Measurements from ENCODE around the gene ZDHHC8.

The ZDHHC8 gene

GRCh38 chr22:20128619-20128901 lies 3.0 kb upstream of the ZDHHC8 start:
- no peaks in the 10 kb centered on the region for H3K27me3 ChIP-seq (replicated peaks; ENCODE audit: control insufficient read depth, insufficient read depth, low read length)
- H3K9ac ChIP-seq (ENCODE audit: low read length) = no peak overlapping the region
- H3K9me3 ChIP-seq (ENCODE audit: control insufficient read depth, low read length) = no peaks in the 10 kb centered on the region
- peaks cover 32% of the 10 kb centered on the region for H3K36me3 ChIP-seq (ENCODE audit: control insufficient read depth, insufficient read depth, low read length, severe bottlenecking)
- no peak overlapping the region for H3K4me3 ChIP-seq (ENCODE audit: low read length)
- DNase-seq (ENCODE audit: low read depth) = no peak
- peaks cover 13% of the 10 kb centered on the region for H3K4me1 ChIP-seq (ENCODE audit: control insufficient read depth, insufficient read depth, low read length)

GRCh38 chr22:20128902-20129746 lies 2.5 kb upstream of the ZDHHC8 start:
- Histone ChIP-seq H3K27me3 (replicated peaks; ENCODE audit: control insufficient read depth, insufficient read depth, low read length) (no peaks in the 10 kb centered on the region), H3K9me3 (ENCODE audit: control insufficient read depth, low read length) (no peaks in the 10 kb centered on the region), H3K9ac (ENCODE audit: low read length) (no peak overlapping the region), H3K4me3 (ENCODE audit: low read length) (no peak overlapping the region), H3K4me1 (ENCODE audit: control insufficient read depth, insufficient read depth, low read length) (peaks cover 13% of the 10 kb centered on the region), H3K36me3 (ENCODE audit: control insufficient read depth, insufficient read depth, low read length, severe bottlenecking) (peaks cover 27% of the 10 kb centered on the region)
- DNase-seq (ENCODE audit: low read depth) = no peak

GRCh38 chr22:20129747-20130014 lies 1.9 kb upstream of the ZDHHC8 start:
- DNase-seq (ENCODE audit: low read depth) = no peak
- Histone ChIP-seq H3K9me3 (ENCODE audit: control insufficient read depth, low read length) (no peaks in the 10 kb centered on the region), H3K4me1 (ENCODE audit: control insufficient read depth, insufficient read depth, low read length) (peaks cover 13% of the 10 kb centered on the region), H3K9ac (ENCODE audit: low read length) (no peak overlapping the region), H3K36me3 (ENCODE audit: control insufficient read depth, insufficient read depth, low read length, severe bottlenecking) (peaks cover 26% of the 10 kb centered on the region), H3K27me3 (replicated peaks; ENCODE audit: control insufficient read depth, insufficient read depth, low read length) (no peaks in the 10 kb centered on the region), H3K4me3 (ENCODE audit: low read length) (no peak overlapping the region)

- no peak overlapping the region for H3K4me3 ChIP-seq (ENCODE audit: low read length)
- H3K9ac ChIP-seq (ENCODE audit: low read length) = peak overlapping the region; percentile 49
- no peaks in the 10 kb centered on the region for H3K9me3 ChIP-seq (ENCODE audit: control insufficient read depth, low read length)
- H3K36me3 ChIP-seq (ENCODE audit: control insufficient read depth, insufficient read depth, low read length, severe bottlenecking) = peaks cover 22% of the 10 kb centered on the region
- no peaks in the 10 kb centered on the region for H3K27me3 ChIP-seq (replicated peaks; ENCODE audit: control insufficient read depth, insufficient read depth, low read length)
- H3K4me1 ChIP-seq (ENCODE audit: control insufficient read depth, insufficient read depth, low read length) = peaks cover 13% of the 10 kb centered on the region
- DNase-seq (ENCODE audit: low read depth) = no peak
These were observed 1.3 kb upstream of the ZDHHC8 start for GRCh38 chr22:20130319-20130718.

GRCh38 chr22:20130731-20131596 lies 640 bp upstream of the ZDHHC8 start:
- Histone ChIP-seq H3K27me3 (replicated peaks; ENCODE audit: control insufficient read depth, insufficient read depth, low read length) (no peaks in the 10 kb centered on the region), H3K4me1 (ENCODE audit: control insufficient read depth, insufficient read depth, low read length) (peaks cover 13% of the 10 kb centered on the region), H3K4me3 (ENCODE audit: low read length) (peak overlapping the region; percentile 88), H3K36me3 (ENCODE audit: control insufficient read depth, insufficient read depth, low read length, severe bottlenecking) (peaks cover 16% of the 10 kb centered on the region), H3K9me3 (ENCODE audit: control insufficient read depth, low read length) (no peaks in the 10 kb centered on the region), H3K9ac (ENCODE audit: low read length) (peak overlapping the region; percentile 93)
- DNase-seq (ENCODE audit: low read depth) = peak; percentile 92

GRCh38 chr22:20131859-20132685 lies 468 bp downstream of the ZDHHC8 start:
- H3K4me3 ChIP-seq (ENCODE audit: low read length) = peak overlapping the region; percentile 87
- DNase-seq (ENCODE audit: low read depth) = peak; percentile 72
- peaks cover 13% of the 10 kb centered on the region for H3K4me1 ChIP-seq (ENCODE audit: control insufficient read depth, insufficient read depth, low read length)
- peaks cover 5% of the 10 kb centered on the region for H3K36me3 ChIP-seq (ENCODE audit: control insufficient read depth, insufficient read depth, low read length, severe bottlenecking)
- no peaks in the 10 kb centered on the region for H3K27me3 ChIP-seq (replicated peaks; ENCODE audit: control insufficient read depth, insufficient read depth, low read length)
- H3K9me3 ChIP-seq (ENCODE audit: control insufficient read depth, low read length) = no peaks in the 10 kb centered on the region
- peak overlapping the region; percentile 89 for H3K9ac ChIP-seq (ENCODE audit: low read length)

GRCh38 chr22:20132686-20133246 lies 1.2 kb downstream of the ZDHHC8 start:
- H3K27me3 ChIP-seq (replicated peaks; ENCODE audit: control insufficient read depth, insufficient read depth, low read length) = no peaks in the 10 kb centered on the region

GRCh38 chr22:20133930-20134549 lies 2.4 kb downstream of the ZDHHC8 start:
- peaks cover 18% of the 10 kb centered on the region for H3K4me1 ChIP-seq (ENCODE audit: control insufficient read depth, insufficient read depth, low read length)
- no peak for DNase-seq (ENCODE audit: low read depth)

More at GRCh38 chr22:20132686-20133246, 1.2 kb downstream of the ZDHHC8 start:
- no peaks in the 10 kb centered on the region for H3K36me3 ChIP-seq (ENCODE audit: control insufficient read depth, insufficient read depth, low read length, severe bottlenecking)
- H3K4me3 ChIP-seq (ENCODE audit: low read length) = peak overlapping the region; percentile 87
- no peak for DNase-seq (ENCODE audit: low read depth)
- H3K9ac ChIP-seq (ENCODE audit: low read length) = peak overlapping the region; percentile 89
- peaks cover 13% of the 10 kb centered on the region for H3K4me1 ChIP-seq (ENCODE audit: control insufficient read depth, insufficient read depth, low read length)
- H3K9me3 ChIP-seq (ENCODE audit: control insufficient read depth, low read length) = no peaks in the 10 kb centered on the region

GRCh38 chr22:20135265-20135664 lies 3.7 kb downstream of the ZDHHC8 start:
- no peak overlapping the region for H3K4me3 ChIP-seq (ENCODE audit: low read length)
- no peak for DNase-seq (ENCODE audit: low read depth)
- no peaks in the 10 kb centered on the region for H3K9me3 ChIP-seq (ENCODE audit: control insufficient read depth, low read length)
- H3K27me3 ChIP-seq (replicated peaks; ENCODE audit: control insufficient read depth, insufficient read depth, low read length) = no peaks in the 10 kb centered on the region
- no peak overlapping the region for H3K9ac ChIP-seq (ENCODE audit: low read length)
- peaks cover 18% of the 10 kb centered on the region for H3K4me1 ChIP-seq (ENCODE audit: control insufficient read depth, insufficient read depth, low read length)
- H3K36me3 ChIP-seq (ENCODE audit: control insufficient read depth, insufficient read depth, low read length, severe bottlenecking) = peaks cover 5% of the 10 kb centered on the region

More at GRCh38 chr22:20133930-20134549, 2.4 kb downstream of the ZDHHC8 start:
- Histone ChIP-seq H3K9me3 (ENCODE audit: control insufficient read depth, low read length) (no peaks in the 10 kb centered on the region), H3K9ac (ENCODE audit: low read length) (no peak overlapping the region), H3K27me3 (replicated peaks; ENCODE audit: control insufficient read depth, insufficient read depth, low read length) (no peaks in the 10 kb centered on the region), H3K36me3 (ENCODE audit: control insufficient read depth, insufficient read depth, low read length, severe bottlenecking) (no peaks in the 10 kb centered on the region), H3K4me3 (ENCODE audit: low read length) (no peak overlapping the region)

- Histone ChIP-seq H3K27me3 (replicated peaks; ENCODE audit: control insufficient read depth, insufficient read depth, low read length) (no peaks in the 10 kb centered on the region), H3K9ac (ENCODE audit: low read length) (peak overlapping the region; percentile 25), H3K4me3 (ENCODE audit: low read length) (no peak overlapping the region), H3K4me1 (ENCODE audit: control insufficient read depth, insufficient read depth, low read length) (peaks cover 16% of the 10 kb centered on the region), H3K9me3 (ENCODE audit: control insufficient read depth, low read length) (no peaks in the 10 kb centered on the region), H3K36me3 (ENCODE audit: control insufficient read depth, insufficient read depth, low read length, severe bottlenecking) (peaks cover 5% of the 10 kb centered on the region)
- DNase-seq (ENCODE audit: low read depth) = no peak
These were observed 4.4 kb downstream of the ZDHHC8 start for GRCh38 chr22:20135806-20136602.
